Fibroblast of lung (primary cell): ENCODE measurements around the gene FANCL.
"Not testable (repeated sequence)": the region's sequence is repeated elsewhere in the genome, so short reads cannot be mapped to it uniquely, and the experiment has no call there.

ENCODE experiments used
- EZH2 ChIP-seq: IDR thresholded peaks from 2 replicates; pipeline ENCODE4 v1.5.1; 2012; ENCODE audit warnings: low read length, control low read depth, mild to moderate bottlenecking; ENCODE audit errors: missing control alignments
- TF ChIP-seq, protein P1 (sequence below), 2 donors: IDR thresholded peaks in 1 of 2; conservative IDR thresholded peaks in 1 of 2; 1 replicate in 1 of 2; 2 replicates in 1 of 2; pipeline ENCODE4 v1.5.1; 2011 to 2012; ENCODE audit warnings: low read length in 2 of 2, control low read depth in 1 of 2, inconsistent platforms in 1 of 2, low read depth in 1 of 2, mild to moderate bottlenecking in 1 of 2

DNA sequence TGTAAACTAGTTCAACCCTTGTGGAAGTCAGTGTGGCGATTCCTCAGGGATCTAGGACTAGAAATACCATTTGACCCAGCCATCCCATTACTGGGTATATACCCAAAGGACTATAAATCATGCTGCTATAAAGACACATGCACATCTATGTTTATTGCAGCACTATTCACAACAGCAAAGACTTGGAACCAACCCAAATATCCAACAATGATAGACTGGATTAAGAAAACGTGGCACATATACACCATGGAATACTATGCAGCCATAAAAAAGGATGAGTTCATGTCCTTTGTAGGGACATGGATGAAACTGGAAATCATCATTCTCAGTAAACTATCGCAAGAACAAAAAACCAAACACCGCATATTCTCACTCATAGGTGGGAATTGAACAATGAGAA is 63.9 kb downstream of the FANCL start:
- TF ChIP-seq, protein P1, sequence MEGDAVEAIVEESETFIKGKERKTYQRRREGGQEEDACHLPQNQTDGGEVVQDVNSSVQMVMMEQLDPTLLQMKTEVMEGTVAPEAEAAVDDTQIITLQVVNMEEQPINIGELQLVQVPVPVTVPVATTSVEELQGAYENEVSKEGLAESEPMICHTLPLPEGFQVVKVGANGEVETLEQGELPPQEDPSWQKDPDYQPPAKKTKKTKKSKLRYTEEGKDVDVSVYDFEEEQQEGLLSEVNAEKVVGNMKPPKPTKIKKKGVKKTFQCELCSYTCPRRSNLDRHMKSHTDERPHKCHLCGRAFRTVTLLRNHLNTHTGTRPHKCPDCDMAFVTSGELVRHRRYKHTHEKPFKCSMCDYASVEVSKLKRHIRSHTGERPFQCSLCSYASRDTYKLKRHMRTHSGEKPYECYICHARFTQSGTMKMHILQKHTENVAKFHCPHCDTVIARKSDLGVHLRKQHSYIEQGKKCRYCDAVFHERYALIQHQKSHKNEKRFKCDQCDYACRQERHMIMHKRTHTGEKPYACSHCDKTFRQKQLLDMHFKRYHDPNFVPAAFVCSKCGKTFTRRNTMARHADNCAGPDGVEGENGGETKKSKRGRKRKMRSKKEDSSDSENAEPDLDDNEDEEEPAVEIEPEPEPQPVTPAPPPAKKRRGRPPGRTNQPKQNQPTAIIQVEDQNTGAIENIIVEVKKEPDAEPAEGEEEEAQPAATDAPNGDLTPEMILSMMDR (conservative IDR thresholded peaks at IDR 0.05 in 1 of 2, IDR thresholded peaks at IDR 0.05 in 1 of 2; ENCODE audit: low read depth in 1 of 2, low read length in 2 of 2), result not testable (repeated sequence)
- TF ChIP-seq EZH2, result not testable (repeated sequence)
